ENCODE measurements around the gene LRR1. TPM values are rescaled to one million over a fixed set of nuclear protein-coding genes. Genes with fewer than 3 reads are reported as not detected.

Gene LRR1
- total and polyA plus RNA-seq, 2 of the 4 experiments (the other 2 are of a cell fraction), result 11.6 to 20.8 TPM

GRCh38 chr14:49653508-49653907 is 54.8 kb downstream of the LRR1 start:
- no TSS peak for BruUV-seq (replicated peaks)
- no peak overlapping the region for H3K56ac ChIP-seq (ENCODE audit: extremely low read depth, insufficient read depth, low read length)

More at GRCh38 chr14:49653508-49653907, 54.8 kb downstream of the LRR1 start:
- intact Hi-C loops (cut with micrococcal nuclease), result no loop called here
- Histone ChIP-seq H2AFZ (replicated peaks; ENCODE audit: low read length, poor library complexity) (no peak overlapping the region), H3K9ac (ENCODE audit: low read depth, low read length) (no peak overlapping the region), H4K8ac (ENCODE audit: low read depth in 2 of 2, low read length in 2 of 2) (no peak overlapping the region), H2AK5ac (ENCODE audit: low read depth, low read length) (no peak overlapping the region), H3K79me1 (ENCODE audit: low read depth in 1 of 2, low read length in 2 of 2) (peaks cover 14 to 22% of the 10 kb centered on the region in 2 experiments), H3K9me1 (ENCODE audit: insufficient read depth, low read length) (peaks cover 4% of the 10 kb centered on the region; the same call in 1 of the 2 replicates), H3K4me3 (ENCODE audit: insufficient read depth, low read depth, low read length) (no peak overlapping the region), H3K23ac (ENCODE audit: low read depth, low read length) (no peak overlapping the region), H3K4ac (ENCODE audit: low read depth, low read length) (no peak overlapping the region), H3K27ac (ENCODE audit: insufficient read depth, low read length) (no peak overlapping the region), H2BK120ac (ENCODE audit: low read depth, low read length) (no peak overlapping the region), H3K14ac (replicated peaks; ENCODE audit: low read depth, low read length) (no peak overlapping the region), H2BK15ac (ENCODE audit: low read depth, low read length) (no peak overlapping the region), H2BK20ac (ENCODE audit: low read depth, low read length) (no peak overlapping the region), H4K5ac (ENCODE audit: low read depth, low read length) (no peak overlapping the region), H3K36me3 (ENCODE audit: control insufficient read depth, insufficient read depth, low read length) (peaks cover 1% of the 10 kb centered on the region; the same call in 1 of the 2 replicates), H4K91ac (ENCODE audit: insufficient read depth, low read depth, low read length) (no peak overlapping the region), H3K4me2 (ENCODE audit: low read depth, low read length) (no peak overlapping the region), H4K20me1 (ENCODE audit: insufficient read depth, low read length) (no peaks in the 10 kb centered on the region), H3K9me3 (ENCODE audit: control insufficient read depth, insufficient read depth, low read length) (no peaks in the 10 kb centered on the region), H3K4me1 (ENCODE audit: control insufficient read depth, insufficient read depth, low read length) (no peaks in the 10 kb centered on the region), H3K18ac (ENCODE audit: low read depth, low read length) (no peak overlapping the region), H3K27me3 (ENCODE audit: control insufficient read depth, insufficient read depth, low read length) (no peaks in the 10 kb centered on the region), H2AK9ac (replicated peaks; ENCODE audit: low read depth, low read length, poor library complexity) (no peak overlapping the region), H2BK5ac (ENCODE audit: low read depth, low read length, poor library complexity, severe bottlenecking) (no peak overlapping the region)
- dilution Hi-C loops (cut with HindIII; ENCODE audit: low sequenced_read_pairs, unreplicated experiment), result no loop called here
- no peak for TF ChIP-seq CTCF (conservative IDR thresholded peaks at IDR 0.05; ENCODE audit: low read depth, low read length)
- TF ChIP-seq ELK1 (IDR thresholded peaks at IDR 0.05; ENCODE audit: borderline replicate concordance, low read depth, low read length), result no peak
- no peak for TF ChIP-seq SMC3 (IDR thresholded peaks at IDR 0.05; ENCODE audit: low read depth, low read length)
- TF ChIP-seq FOS (IDR thresholded peaks at IDR 0.05; ENCODE audit: low read depth, low read length), result no peak
- no peak for TF ChIP-seq RFX5 (IDR thresholded peaks at IDR 0.05; ENCODE audit: low read depth, low read length)
- TF ChIP-seq MAFK (IDR thresholded peaks at IDR 0.05; ENCODE audit: low read depth, low read length), result no peak
- no peak for TF ChIP-seq RCOR1 (IDR thresholded peaks at IDR 0.05; ENCODE audit: insufficient replicate concordance, low read length)
- TF ChIP-seq BHLHE40 (IDR thresholded peaks at IDR 0.05; ENCODE audit: low read depth, low read length), result no peak
- no peak for TF ChIP-seq CEBPB (IDR thresholded peaks at IDR 0.05; ENCODE audit: low read depth, low read length)
- no peak for TF ChIP-seq USF2 (IDR thresholded peaks at IDR 0.05; ENCODE audit: low read depth, low read length)
- no peak for TF ChIP-seq CHD1 (IDR thresholded peaks at IDR 0.05; ENCODE audit: low read depth, low read length)
- TF ChIP-seq POLR2A (IDR thresholded peaks at IDR 0.05; ENCODE audit: low read depth, low read length), result no peak
- no peak for TF ChIP-seq RAD21 (IDR thresholded peaks at IDR 0.05; ENCODE audit: low read length)
- DNase-seq, result no peak
- POLR2A ChIA-PET (ENCODE audit: unreplicated experiment), result no interaction called here
- CTCF ChIA-PET, result no interaction called here
- no peak for ATAC-seq (ENCODE audit: low read depth)
- in situ Hi-C loops (cut with MboI; ENCODE audit: low sequenced_read_pairs), result no loop called here
- no CpG with 5 or more reads among the region's 6 CpGs for WGBS, 2 experiments (ENCODE audit: extremely low coverage in 2 of 2, insufficient read length in 1 of 2)
